Cerebellar cortex (tissue), 1 donor: ENCODE measurements around the gene FAM90A26.
"Not testable (repeated sequence)": the region's sequence is repeated elsewhere in the genome, so short reads cannot be mapped to it uniquely, and the experiment has no call there.

Source experiments
- DNase-seq: peaks from one replicate; pipeline ENCODE4 v3.0.0-alpha.2; 2015; ENCODE audit warnings: low spot score

The FAM90A26 gene

DNA sequence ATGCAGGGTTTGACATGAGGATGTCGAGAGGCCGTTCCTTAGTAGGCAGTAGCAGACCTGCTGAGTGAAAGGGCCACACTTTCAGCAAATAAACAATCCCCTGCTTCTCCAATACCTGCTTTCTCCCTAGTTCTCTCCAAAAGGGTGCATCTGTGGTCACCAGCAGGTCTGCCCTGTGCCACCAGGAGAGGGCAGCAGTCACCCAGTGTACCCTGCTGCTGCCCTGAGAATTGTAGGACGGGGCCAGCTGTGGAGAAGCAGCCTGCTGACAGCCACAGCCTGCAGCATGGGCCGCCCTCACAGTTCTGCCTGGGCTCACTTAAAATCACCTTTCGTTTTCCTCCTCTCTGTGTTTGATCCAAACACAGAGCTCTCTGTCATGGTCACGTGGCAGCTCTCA, 11.8 kb upstream of the FAM90A26 start:
- DNase-seq, result not testable (repeated sequence)

DNA sequence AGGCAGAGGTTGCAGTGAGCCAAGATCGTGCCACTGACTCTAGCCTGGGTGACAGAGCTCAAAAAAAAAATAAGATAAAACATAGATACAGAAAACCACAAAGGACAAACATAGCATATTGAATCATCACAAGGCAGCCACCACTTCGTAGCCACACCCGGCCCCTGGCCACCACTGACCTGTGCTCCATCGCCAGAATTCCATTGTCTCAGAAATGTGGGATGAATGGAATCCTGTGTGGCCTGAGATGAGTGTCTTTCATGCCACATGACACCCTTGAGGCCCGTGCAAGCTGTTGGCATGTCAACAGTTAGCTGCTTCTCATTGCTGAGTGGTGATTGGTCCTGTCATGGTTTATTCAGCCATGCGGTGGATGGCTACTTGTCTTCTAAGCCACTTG, 10.2 kb upstream of the FAM90A26 start:
- DNase-seq, result not testable (repeated sequence)

DNA sequence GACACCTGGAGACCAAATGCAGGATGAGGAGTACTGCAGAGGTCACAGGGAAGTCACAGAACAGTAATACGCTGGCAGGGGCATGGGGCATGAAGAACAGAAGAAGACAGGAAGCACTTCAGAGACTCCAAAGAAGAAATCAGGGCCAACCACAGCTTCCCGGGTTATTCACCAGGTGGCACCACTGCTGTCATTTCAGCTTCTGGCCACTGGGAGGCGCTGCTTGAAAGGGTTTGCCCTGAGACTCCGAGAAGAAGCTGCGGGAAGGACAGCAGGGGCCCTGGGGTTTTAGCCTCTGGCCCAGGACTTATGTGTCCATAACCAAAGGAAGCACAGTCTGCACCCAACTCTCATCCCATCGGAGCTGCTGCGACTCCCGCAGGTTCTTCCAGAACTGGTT, 4.2 kb upstream of the FAM90A26 start:
- DNase-seq, result not testable (repeated sequence)

DNA sequence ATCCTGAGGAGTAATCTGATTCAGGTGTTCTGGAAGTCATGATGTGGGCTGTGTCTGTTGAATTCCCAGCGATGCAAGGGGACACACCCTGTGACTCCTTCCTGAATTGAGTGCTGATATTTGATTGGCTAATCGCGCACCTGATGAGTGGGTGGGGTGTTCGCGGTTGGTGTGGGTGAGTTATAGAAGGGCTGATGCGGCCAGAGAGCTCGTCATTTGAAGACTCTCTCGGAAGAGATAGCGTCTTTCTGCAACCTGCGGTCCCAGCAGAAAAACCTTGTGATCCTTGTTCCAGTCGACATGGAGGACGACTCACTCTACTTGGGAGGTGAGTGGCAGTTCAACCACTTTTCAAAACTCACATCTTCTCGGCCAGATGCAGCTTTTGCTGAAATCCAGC, 40.1 kb downstream of the FAM90A26 start, which contains the start of gene USP17L10:
Gene USP17L10 (plus strand): TSS at position 301 of the 400 bp plus-strand sequence. CDS start 0 bp downstream, at position 301.
- DNase-seq, result not testable (repeated sequence)

DNA sequence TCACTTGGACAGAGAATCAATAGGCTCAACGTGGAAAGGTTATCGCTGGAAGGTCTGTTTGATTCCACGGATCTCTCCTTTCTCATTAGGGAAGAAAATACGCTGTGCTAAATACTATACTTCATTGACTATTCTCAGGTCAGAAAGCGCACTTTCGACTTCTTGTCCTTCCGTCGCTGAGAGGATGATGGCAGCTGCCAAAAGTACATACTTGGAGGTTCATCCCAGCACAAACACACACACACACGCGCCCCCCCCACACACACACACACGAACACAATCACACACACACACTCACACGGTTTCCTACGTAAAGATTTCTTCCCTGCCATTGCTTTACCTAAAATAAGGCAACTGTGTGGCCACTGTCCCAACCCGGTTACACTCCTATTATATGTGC, 44.5 kb downstream of the FAM90A26 start:
- DNase-seq, result not testable (repeated sequence)

DNA sequence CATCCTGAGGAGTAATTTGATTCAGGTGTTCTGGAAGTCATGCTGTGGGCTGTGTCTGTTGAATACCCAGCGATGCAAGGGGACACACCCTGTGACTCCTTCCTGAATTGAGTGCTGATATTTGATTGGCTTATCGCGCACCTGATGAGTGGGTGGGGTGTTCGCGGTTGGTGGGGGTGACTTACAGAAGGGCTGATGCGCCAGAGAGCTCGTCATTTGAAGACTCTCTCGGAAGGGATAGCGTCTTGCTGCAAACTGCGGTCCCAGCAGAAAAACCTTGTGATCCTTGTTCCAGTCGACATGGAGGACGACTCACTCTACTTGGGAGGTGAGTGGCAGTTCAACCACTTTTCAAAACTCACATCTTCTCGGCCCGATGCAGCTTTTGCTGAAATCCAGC, 44.9 kb downstream of the FAM90A26 start, which contains the start of gene USP17L11:
Gene USP17L11 (plus strand): TSS at position 301 of the 400 bp plus-strand sequence. CDS start 0 bp downstream, at position 301.
- DNase-seq, result not testable (repeated sequence)

DNA sequence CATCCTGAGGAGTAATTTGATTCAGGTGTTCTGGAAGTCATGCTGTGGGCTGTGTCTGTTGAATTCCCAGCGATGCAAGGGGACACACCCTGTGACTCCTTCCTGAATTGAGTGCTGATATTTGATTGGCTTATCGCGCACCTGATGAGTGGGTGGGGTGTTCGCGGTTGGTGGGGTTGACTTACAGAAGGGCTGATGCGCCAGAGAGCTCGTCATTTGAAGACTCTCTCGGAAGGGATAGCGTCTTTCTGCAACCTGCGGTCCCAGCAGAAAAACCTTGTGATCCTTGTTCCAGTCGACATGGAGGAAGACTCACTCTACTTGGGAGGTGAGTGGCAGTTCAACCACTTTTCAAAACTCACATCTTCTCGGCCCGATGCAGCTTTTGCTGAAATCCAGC, 49.6 kb downstream of the FAM90A26 start, which contains the start of gene USP17L12:
Gene USP17L12 (plus strand): TSS at position 301 of the 400 bp plus-strand sequence. CDS start 0 bp downstream, at position 301.
- not testable (repeated sequence) for DNase-seq

DNA sequence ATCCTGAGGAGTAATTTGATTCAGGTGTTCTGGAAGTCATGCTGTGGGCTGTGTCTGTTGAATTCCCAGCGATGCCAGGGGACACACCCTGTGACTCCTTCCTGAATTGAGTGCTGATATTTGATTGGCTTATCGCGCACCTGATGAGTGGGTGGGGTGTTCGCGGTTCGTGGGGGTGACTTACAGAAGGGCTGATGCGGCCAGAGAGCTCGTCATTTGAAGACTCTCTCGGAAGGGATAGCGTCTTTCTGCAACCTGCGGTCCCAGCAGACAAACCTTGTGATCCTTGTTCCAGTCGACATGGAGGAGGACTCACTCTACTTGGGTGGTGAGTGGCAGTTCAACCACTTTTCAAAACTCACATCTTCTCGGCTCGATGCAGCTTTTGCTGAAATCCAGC, 54.4 kb downstream of the FAM90A26 start, which contains the start of gene USP17L13:
Gene USP17L13 (plus strand): TSS at position 301 of the 400 bp plus-strand sequence. CDS start 0 bp downstream, at position 301.
- not testable (repeated sequence) for DNase-seq
